Keratinocyte (primary cell): ENCODE measurements around the gene BMPR1B. TPM values are rescaled to one million over a fixed set of nuclear protein-coding genes. Genes with fewer than 3 reads are reported as not detected.

Experiments used
- DNase-seq: peaks from one replicate; pipeline ENCODE4 v3.0.0-alpha.2; 2011; ENCODE audit warnings: low read depth, missing footprints, low spot score
- FAIRE-seq: peaks from 2 replicates; lab custom pipeline; 2011; peaks lifted over from hg19 to GRCh38; lab: Jason Lieb, UNC
- H2AFZ ChIP-seq: 2 replicates; pipeline ENCODE4 v1.6.0; 2012; ENCODE audit warnings: low read length, control low read depth, inconsistent platforms; ENCODE audit not compliant: control insufficient read depth
- H3K27ac ChIP-seq: 2 replicates; pipeline ENCODE4 v1.5.1; 2011; ENCODE audit warnings: low read length; ENCODE audit not compliant: control insufficient read depth, insufficient read depth
- H3K27me3 ChIP-seq: 3 replicates; pipeline ENCODE4 v1.6.0; 2011; ENCODE audit warnings: low read length; ENCODE audit not compliant: control insufficient read depth, insufficient read depth; ENCODE audit errors: extremely low read depth
- H3K36me3 ChIP-seq, 2 experiments: 2 replicates in 1 of 2; 3 replicates in 1 of 2; pipeline ENCODE4 v1.5.1; 2011; ENCODE audit warnings: low read length in 2 of 2, mild to moderate bottlenecking in 1 of 2; ENCODE audit not compliant: control insufficient read depth in 2 of 2, insufficient read depth in 2 of 2; ENCODE audit errors: extremely low read depth in 1 of 2
- H3K4me1 ChIP-seq: 3 replicates; pipeline ENCODE4 v1.5.1; 2011; ENCODE audit warnings: low read length; ENCODE audit not compliant: control insufficient read depth, insufficient read depth; ENCODE audit errors: extremely low read depth
- H3K4me2 ChIP-seq: 3 replicates; pipeline ENCODE4 v1.6.0; 2011; ENCODE audit warnings: low read depth, low read length; ENCODE audit not compliant: control insufficient read depth, insufficient read depth; ENCODE audit errors: extremely low read depth
- H3K4me3 ChIP-seq, 3 experiments: fragments of 200-600 bp in 1 of 3; sonication (generic) in 1 of 3; 2 replicates in 2 of 3; 3 replicates in 1 of 3; pipeline ENCODE4 v1.5.1; 2011 to 2016; ENCODE audit warnings: low read length in 3 of 3, mild to moderate bottlenecking in 3 of 3, control low read depth in 2 of 3, inconsistent platforms in 1 of 3, low read depth in 1 of 3, mixed read lengths in 1 of 3, mixed run types in 1 of 3, moderate library complexity in 1 of 3; ENCODE audit not compliant: control insufficient read depth in 2 of 3, insufficient read depth in 2 of 3; ENCODE audit errors: extremely low read depth in 1 of 3
- H3K79me2 ChIP-seq: 2 replicates; pipeline ENCODE4 v1.6.0; 2012; ENCODE audit warnings: low read length; ENCODE audit not compliant: control insufficient read depth, insufficient read depth
- H3K9ac ChIP-seq: 3 replicates; pipeline ENCODE4 v1.6.0; 2011; ENCODE audit warnings: low read length; ENCODE audit not compliant: control insufficient read depth, insufficient read depth; ENCODE audit errors: extremely low read depth
- H3K9me1 ChIP-seq: 3 replicates; pipeline ENCODE4 v1.6.0; 2011; ENCODE audit warnings: low read length; ENCODE audit not compliant: control insufficient read depth, insufficient read depth; ENCODE audit errors: extremely low read depth
- H3K9me3 ChIP-seq: 2 replicates; pipeline ENCODE4 v1.5.1; 2012; ENCODE audit warnings: low read depth, low read length; ENCODE audit not compliant: control insufficient read depth
- H4K20me1 ChIP-seq: 3 replicates; pipeline ENCODE4 v1.6.0; 2011; ENCODE audit warnings: low read length; ENCODE audit not compliant: control insufficient read depth, insufficient read depth; ENCODE audit errors: extremely low read depth
- EZH2 ChIP-seq: IDR thresholded peaks from one replicate; pipeline ENCODE4 v1.6.1; 2012; ENCODE audit warnings: inconsistent platforms, mild to moderate bottlenecking, low read length, moderate library complexity
- dilution Hi-C: fragments of 300-500 bp; cut with MboI; formaldehyde crosslinking; loops from one replicate; pipeline ENCODE4 v1.7.0; 2020; ENCODE audit warnings: low sequenced_read_pairs; ENCODE audit not compliant: extremely low pct_ligation_motif_present
- polyA plus RNA-seq, 5 experiments: library from polyadenylated mRNA; depleted of rRNA in 3 of 5; stranded (reverse) in 3 of 5; stranded (forward) in 1 of 5; unstranded in 1 of 5; fragments of >200 nt; gene quantifications; 1 replicate in 1 of 5; 2 replicates in 3 of 5; 3 replicates in 1 of 5; pipeline versions ENCODE4 v1.2.1 to v1.2.3, GENCODE V29; 2011 to 2012; ENCODE audit warnings: missing spikeins in 2 of 5, low read depth in 1 of 5, low replicate concordance in 1 of 5
- TF ChIP-seq, protein P1 (sequence below), 3 experiments: IDR thresholded peaks in 1 of 3; conservative IDR thresholded peaks in 1 of 3; optimal IDR thresholded peaks in 1 of 3; 2 replicates in 2 of 3; 3 replicates in 1 of 3; pipeline versions ENCODE3 to v1.5.1; 2011; ENCODE audit warnings: low read length in 3 of 3, mild to moderate bottlenecking in 3 of 3, moderate library complexity in 2 of 3, control low read depth in 1 of 3, inconsistent platforms in 1 of 3; ENCODE audit not compliant: insufficient read depth in 2 of 3; ENCODE audit errors: extremely low read depth in 1 of 3

BMPR1B gene
- polyA plus RNA-seq, 1 donor (not counting 4 experiments of a cell fraction or from before 2014, with no cell fraction given): 0.89 TPM

DNA sequence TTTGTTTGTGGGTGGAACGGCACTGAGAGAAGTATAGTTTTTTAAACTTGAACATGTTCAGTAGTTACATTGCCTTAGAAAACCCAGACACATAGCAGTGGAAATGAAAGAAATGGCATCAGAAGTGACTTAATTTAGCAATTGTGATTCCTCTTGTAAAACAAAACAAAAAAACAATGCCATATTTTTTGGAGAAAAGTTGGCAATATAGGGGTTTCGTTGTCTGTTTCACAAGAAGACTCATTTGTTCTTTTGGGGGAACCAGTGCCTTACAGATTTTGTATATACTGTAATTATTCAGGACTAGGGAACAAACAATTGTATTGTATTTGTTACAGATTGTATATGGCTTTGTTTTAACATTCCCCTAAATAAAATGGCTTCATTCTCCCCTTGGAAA lies 400.3 kb downstream of the BMPR1B start:
- Histone ChIP-seq H3K4me3 (no peak overlapping the region), H4K20me1 (no peaks in the 10 kb centered on the region), H3K27ac (no peak overlapping the region), H3K4me2 (no peak overlapping the region), H3K9me1 (no peaks in the 10 kb centered on the region), H3K9ac (no peak overlapping the region), H3K36me3 (no peaks in the 10 kb centered on the region), H3K4me1 (no peaks in the 10 kb centered on the region), H2AFZ (no peak overlapping the region), H3K79me2 (no peaks in the 10 kb centered on the region), H3K27me3 (no peaks in the 10 kb centered on the region), H3K9me3 (no peaks in the 10 kb centered on the region)
- DNase-seq (no peak), FAIRE-seq (no peak)
- dilution Hi-C loops: no loop called here
- TF ChIP-seq EZH2: no peak
- TF ChIP-seq, protein P1, sequence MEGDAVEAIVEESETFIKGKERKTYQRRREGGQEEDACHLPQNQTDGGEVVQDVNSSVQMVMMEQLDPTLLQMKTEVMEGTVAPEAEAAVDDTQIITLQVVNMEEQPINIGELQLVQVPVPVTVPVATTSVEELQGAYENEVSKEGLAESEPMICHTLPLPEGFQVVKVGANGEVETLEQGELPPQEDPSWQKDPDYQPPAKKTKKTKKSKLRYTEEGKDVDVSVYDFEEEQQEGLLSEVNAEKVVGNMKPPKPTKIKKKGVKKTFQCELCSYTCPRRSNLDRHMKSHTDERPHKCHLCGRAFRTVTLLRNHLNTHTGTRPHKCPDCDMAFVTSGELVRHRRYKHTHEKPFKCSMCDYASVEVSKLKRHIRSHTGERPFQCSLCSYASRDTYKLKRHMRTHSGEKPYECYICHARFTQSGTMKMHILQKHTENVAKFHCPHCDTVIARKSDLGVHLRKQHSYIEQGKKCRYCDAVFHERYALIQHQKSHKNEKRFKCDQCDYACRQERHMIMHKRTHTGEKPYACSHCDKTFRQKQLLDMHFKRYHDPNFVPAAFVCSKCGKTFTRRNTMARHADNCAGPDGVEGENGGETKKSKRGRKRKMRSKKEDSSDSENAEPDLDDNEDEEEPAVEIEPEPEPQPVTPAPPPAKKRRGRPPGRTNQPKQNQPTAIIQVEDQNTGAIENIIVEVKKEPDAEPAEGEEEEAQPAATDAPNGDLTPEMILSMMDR (optimal IDR thresholded peaks at IDR 0.05 in 1 of 3, IDR thresholded peaks at IDR 0.05 in 1 of 3, conservative IDR thresholded peaks at IDR 0.05 in 1 of 3; ENCODE audit: extremely low read depth in 1 of 3, insufficient read depth in 2 of 3, low read length in 3 of 3): no peak

DNA sequence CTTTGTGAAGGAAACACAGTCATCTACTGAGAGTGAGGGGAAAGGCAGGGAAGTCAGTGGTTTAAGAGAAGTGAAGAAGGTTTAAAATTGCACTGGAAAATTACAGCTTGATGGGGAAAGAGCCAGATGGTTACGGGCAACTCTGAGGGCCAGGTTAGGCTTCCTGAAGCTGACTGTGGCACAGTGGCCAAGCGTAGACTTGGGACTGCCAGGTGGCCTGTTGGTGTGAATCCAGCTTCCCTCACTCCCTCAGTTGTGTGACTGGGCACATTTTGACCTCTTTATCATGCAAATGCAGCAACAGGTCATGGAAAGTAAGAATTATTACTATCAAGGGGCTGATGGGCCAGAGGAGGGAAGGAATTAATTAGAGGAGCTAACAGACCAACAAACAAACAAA lies 400.9 kb downstream of the BMPR1B start:
- no peaks in the 10 kb centered on the region for H4K20me1 ChIP-seq
- DNase-seq: no peak
- no peaks in the 10 kb centered on the region for H3K9me3 ChIP-seq
- no peak overlapping the region for H3K4me2 ChIP-seq
- no peaks in the 10 kb centered on the region for H3K4me1 ChIP-seq
- no peaks in the 10 kb centered on the region for H3K9me1 ChIP-seq
- H2AFZ ChIP-seq: no peak overlapping the region
- H3K79me2 ChIP-seq: no peaks in the 10 kb centered on the region
- H3K9ac ChIP-seq: no peak overlapping the region
- TF ChIP-seq EZH2: no peak
- TF ChIP-seq, protein P1 (optimal IDR thresholded peaks at IDR 0.05 in 1 of 3, IDR thresholded peaks at IDR 0.05 in 1 of 3, conservative IDR thresholded peaks at IDR 0.05 in 1 of 3; ENCODE audit: extremely low read depth in 1 of 3, insufficient read depth in 2 of 3, low read length in 3 of 3): no peak
- dilution Hi-C loops: no loop called here
- FAIRE-seq: no peak
- H3K27ac ChIP-seq: no peak overlapping the region
- H3K36me3 ChIP-seq: no peaks in the 10 kb centered on the region
- no peak overlapping the region for H3K4me3 ChIP-seq
- H3K27me3 ChIP-seq: no peaks in the 10 kb centered on the region
